ENCODE measurements around the gene RAB3IL1. TPM values are rescaled to one million over a fixed set of nuclear protein-coding genes. Genes with fewer than 3 reads are reported as not detected.
"Not testable (repeated sequence)": the region's sequence is repeated elsewhere in the genome, so short reads cannot be mapped to it uniquely, and the experiment has no call there.

Gene RAB3IL1, protein sequence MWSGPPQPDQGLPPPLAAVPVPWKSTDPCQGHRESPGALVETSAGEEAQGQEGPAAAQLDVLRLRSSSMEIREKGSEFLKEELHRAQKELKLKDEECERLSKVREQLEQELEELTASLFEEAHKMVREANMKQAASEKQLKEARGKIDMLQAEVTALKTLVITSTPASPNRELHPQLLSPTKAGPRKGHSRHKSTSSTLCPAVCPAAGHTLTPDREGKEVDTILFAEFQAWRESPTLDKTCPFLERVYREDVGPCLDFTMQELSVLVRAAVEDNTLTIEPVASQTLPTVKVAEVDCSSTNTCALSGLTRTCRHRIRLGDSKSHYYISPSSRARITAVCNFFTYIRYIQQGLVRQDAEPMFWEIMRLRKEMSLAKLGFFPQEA
- 3.0 and 4.3 TPM in 2 replicates for total RNA-seq
- 8.1 TPM for polyA plus RNA-seq (2012)

DNA sequence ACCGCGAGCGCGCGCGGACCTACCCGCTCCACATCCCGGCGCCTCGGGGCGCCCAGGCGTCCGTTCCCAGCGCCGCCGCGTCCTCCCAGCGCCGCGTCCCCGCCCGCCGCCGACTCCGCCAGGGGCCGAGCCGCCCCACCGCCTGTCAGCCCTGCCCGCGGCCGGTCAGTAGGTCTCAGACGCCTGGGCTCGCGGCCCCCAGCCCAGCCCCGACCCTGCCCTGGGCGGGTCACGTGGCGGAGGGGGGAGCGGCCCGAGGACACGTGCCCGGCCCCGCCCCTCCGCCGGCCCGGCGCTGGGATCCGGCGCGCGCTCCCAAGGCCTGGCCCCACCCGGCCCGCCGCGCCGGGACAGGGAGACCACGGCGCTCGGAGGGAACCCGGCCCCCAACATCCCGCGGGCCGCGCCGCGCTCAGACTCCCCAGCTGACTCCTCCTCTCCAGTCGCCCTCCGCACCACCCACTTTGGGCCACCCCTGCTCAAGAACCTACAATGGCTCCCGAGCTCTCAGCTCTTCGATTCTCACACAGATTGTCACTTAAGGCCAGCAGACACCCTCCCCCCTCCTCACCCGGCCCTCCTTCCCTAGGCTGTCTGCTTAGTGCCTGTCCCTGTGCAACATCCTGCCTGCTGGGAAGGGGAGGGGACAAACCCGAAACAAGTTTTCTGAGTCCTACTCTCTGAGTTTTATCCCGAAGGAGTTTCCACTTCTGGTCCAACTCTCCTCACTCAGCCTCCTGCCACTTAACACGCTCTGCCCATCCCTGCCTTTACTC, at the start of gene RAB3IL1:
RAB3IL1 (minus strand) TSS at position 233 of the 776 bp plus-strand sequence; CDS start at position 34, 199 bp downstream.
- DNase-seq (ENCODE audit: low read depth) = peak; percentile 59

DNA sequence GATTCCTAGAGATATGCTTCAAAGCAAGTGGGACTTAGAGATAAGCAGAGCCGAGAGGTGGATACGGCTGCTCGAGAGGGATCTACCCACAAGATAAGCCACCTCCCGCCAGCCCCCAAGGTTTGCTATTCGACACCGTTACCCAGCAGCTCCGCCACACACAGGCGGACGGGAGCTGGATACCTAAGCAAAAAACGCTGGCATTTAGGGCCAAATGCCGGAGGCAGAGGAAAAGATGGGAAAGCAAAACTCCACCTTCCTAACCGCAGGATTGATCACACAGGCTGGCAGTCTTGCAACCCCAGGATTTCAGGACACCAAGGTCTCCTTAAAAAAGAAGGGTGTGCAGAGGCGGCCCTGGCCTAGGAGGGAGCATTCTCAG, 49.4 kb upstream of the RAB3IL1 start:
- no peak for DNase-seq (ENCODE audit: low read depth)

DNA sequence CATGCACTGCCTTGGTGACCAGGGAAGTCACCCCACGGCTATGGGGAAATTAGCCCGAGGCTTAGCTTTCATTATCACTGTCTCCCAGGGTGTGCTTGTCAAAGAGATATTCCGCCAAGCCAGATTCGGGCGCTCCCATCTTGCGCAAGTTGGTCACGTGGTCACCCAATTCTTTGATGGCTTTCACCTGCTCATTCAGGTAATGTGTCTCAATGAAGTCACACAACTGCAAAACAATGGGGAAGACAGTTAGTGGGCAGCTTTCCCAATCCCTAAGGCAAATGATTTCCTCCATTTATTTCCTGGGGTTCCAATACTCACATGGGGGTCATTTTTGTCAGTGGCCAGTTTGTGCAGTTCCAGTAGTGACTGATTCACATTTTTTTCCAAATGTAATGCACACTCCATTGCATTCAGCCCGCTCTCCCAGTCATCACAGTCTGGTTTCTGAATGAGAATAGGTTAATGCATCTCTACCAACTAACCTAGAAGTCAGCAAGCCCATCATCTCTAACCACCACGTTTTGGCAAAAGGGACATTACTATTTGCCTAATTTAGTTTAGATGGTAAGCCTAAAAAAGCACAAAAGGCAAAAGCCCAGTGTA, 47.4 kb upstream of the RAB3IL1 start:
- DNase-seq (ENCODE audit: low read depth) = not testable (repeated sequence)

DNA sequence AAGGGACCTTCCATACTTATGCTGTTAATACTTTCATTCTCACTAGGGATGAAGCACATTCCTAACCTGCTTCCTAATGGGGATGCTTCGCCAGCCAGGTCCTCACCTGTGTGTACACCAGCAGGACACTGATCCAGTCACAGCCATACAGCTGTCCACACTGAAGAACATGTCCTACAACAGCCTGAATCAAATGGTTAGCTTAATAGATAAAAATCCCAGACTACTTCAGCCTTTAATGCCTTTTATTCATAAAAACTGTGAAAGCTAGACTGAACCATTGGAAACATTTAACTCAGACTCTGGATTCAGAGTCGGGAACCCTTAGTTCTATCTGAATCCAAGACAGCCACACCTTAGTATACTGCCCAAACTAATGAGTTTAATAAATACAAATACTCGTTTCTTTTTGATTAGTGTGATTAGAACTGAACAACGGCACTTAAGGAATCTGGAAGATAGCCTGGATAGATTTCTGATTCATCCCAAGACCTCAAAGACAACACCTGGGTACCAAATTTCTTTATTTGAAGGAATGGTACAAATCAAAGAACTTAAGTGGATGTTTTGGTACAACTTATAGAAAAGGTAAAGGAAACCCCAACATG, 46.8 kb upstream of the RAB3IL1 start:
- DNase-seq (ENCODE audit: low read depth) = no peak

DNA sequence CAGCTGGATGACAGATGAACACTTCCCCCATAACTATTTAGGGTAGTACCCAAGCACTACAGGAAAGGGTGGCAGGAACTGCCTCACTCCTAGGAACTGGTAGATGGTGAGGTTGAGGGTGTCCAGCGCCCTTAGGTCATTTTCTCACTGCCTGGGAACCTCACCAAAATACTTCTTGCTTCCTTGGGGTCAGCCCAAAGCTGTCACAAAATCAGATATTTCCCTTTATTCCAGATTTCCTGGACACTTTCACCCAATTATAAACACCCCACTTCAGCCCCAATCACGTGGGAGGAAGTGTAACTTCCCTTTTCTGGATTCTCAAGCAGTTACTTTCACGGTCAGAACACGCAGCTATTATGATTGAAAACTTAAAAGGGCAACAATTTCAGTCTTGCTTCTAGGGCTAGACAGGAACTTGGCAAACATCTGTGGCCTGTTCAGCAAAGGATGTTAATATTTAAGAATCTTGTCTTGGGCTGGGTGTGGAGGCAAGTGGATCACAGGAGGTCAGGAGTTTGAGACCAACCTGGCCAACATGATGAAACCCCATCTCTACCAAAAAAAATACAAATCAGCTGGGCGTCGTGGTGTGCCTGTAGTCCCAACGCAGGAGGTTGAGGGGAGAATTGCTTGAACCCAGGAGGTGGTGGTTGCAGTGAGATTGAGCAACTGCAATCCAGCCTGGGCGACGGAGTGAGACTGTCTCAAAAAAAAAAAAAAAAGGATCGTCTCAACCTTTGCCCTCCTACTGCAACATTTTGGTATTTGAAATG, 46.1 kb upstream of the RAB3IL1 start:
- no peak for DNase-seq (ENCODE audit: low read depth)

DNA sequence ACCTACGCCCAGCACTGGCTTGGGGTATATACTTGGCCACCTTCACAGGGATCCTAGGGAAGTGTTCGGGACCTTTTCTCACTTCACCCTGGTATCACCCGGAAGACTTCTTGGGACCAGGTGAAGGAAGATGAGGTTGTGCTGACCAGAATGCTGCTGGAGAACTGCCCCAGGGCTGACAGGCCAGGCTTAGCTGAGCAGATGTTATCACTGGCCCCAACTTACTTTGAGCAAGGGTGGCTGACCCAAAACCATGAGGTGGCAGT, 45.6 kb upstream of the RAB3IL1 start:
- DNase-seq (ENCODE audit: low read depth) = peak; percentile 54

DNA sequence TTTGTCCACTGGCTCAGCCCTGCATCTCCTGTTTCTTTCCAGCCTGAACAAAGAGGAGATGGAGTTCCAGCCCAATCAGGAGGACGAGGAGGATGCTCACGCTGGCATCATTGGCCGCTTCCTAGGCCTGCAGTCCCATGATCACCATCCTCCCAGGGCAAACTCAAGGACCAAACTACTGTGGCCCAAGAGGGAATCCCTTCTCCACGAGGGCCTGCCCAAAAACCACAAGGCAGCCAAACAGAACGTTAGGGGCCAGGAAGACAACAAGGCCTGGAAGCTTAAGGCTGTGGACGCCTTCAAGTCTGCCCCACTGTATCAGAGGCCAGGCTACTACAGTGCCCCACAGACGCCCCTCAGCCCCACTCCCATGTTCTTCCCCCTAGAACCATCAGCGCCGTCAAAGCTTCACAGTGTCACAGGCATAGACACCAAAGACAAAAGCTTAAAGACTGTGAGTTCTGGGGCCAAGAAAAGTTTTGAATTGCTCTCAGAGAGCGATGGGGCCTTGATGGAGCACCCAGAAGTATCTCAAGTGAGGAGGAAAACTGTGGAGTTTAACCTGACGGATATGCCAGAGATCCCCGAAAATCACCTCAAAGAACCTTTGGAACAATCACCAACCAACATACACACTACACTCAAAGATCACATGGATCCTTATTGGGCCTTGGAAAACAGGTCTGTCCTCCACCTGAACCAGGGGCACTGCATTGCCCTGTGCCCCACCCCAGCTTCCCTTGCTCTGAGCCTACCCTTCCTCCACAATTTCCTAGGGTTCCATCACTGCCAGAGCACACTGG, 45.0 kb upstream of the RAB3IL1 start:
- peak; percentile 58 for DNase-seq (ENCODE audit: low read depth)

DNA sequence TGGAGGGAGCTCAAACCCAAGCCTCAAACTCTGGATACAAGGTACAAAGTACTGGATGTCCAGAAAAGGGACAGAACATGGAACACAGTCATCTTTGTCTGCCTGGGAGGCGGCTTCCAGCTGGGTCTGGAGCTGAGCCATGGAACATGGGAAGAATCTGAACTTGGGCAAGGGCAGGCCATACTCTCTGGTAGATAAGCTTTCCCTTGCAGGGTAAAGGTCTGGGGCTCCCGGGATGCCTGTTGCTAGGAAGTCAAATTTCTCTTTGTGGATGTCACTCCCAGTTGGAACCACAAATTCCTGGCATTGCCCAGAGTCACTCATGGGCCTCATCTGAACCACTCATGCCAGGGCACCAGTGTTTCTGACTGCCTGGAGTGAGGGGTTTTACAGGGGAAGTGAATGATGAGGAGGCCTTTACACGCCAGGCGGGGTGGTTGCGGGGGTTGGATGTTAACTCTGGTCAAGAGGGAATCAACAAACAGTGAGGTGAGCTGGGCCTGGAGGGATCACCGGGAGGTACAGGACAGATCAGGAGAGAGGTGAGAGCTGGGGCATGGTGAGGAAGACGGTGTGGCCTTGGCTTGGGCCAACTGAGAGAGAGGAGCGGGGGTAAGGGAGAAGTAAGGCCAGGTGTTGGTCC, 44.3 kb upstream of the RAB3IL1 start:
- peak; percentile 88 for DNase-seq (ENCODE audit: low read depth)

DNA sequence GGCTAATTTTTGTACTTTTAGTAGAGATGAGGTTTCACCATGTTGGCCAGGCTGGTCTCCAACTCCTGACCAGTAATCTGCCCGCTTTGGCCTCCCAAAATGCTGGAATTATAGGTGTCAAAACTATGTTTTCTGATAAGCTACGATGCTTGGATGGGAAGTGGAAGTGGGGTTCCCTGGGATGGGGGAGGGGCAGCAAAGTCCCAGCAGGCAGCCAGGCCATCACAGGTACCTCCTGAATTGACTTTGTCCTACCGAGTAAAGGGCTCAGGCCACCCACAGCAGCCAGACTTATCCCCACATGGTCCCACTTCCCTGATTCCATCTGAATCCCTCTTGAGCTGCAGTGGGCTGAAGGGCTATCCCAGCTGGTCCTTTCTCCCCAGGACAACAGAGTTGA, 43.2 kb upstream of the RAB3IL1 start:
- DNase-seq (ENCODE audit: low read depth) = no peak

DNA sequence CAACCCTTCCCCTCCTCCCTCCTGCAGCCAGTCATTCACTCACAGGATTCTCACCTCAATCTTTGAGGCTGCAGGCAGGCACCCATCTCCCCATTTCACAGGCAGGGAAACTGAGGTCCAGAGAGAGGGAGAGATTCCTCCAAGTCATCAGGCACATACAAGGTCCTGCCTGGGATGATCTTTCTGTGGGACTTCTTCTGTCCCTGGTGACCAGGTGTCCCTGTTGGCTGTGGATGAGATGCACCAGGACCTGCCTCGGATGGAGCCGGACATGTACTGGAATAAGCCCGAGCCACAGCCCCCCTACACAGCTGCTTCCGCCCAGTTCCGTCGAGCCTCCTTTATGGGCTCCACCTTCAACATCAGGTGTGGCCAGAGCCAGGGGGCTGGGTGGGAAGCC, 42.3 kb upstream of the RAB3IL1 start:
- no peak for DNase-seq (ENCODE audit: low read depth)

DNA sequence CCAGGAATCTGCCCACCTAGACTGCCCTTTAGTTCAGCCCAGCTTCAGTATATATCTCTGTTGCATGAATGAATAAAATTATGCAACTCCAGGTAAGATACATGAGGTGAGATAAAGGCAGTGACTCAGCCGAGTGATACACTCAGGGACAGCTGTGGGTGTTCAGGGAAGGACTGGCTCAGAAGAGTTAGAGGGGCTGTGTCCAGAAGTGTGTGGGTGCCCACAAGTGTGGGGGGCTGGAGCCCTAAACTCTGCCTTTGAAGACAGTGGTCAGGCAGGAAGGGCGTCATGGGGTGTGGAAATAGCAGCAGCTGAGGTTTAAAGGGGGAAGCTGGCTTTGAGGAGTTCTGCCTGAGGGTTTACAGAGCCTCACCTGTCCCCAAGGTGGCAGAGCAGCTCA, 41.7 kb upstream of the RAB3IL1 start:
- no peak for DNase-seq (ENCODE audit: low read depth)

DNA sequence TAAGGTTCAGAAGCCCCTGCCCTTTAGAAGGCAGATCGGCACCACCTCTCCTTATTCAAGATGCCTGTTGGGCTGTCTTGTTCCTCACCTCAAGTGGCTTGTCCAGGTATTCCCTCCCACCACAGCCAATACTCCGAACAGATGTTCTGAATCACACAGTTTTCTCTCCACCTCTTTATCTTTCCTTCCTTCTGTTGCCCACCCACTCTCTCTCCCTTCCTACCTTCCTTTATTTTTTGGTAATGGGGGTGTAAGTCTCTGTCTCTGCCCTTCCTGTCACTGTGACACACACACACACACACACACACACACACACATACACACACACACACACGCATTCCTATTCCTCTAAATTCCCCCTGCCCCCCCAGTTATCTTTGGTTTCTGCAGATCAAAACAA, 41.2 kb upstream of the RAB3IL1 start:
- DNase-seq (ENCODE audit: low read depth) = no peak

DNA sequence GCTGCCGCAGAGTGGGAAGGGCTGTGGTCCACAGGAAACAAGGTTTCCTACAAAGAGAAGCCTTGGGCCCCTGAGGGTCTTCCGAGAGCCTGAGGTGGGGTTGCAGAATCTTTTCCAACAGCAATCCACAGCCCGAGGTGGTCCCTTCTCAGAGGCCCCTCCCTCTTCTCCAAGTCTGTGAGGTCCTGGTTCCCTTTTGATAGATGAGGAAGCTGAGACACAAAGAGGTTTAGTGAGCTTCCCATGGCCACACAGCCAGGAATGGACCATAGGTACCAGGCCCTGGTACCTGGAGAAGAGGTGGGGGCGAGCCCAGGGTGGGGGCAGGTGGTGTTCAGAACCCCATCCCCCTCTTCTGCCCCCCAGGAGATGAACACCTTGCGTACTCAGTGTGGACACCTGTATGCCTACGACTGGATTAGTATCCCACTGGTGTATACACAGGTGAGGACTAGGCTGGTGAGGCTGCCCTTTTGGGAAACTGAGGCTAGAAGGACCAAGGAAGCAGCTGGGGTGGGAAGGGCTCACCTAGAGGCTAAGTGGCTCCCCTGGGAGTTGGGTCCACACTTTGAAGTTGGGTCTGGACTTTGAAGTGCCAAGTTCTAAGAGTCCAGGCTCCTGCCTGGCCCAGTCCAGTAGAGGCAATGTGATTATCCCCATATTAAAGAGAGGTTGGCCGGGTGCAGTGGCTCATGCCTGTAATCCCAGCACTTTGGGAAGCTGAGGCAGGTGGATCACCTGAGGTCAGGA, 39.8 kb upstream of the RAB3IL1 start:
- no peak for DNase-seq (ENCODE audit: low read depth)

DNA sequence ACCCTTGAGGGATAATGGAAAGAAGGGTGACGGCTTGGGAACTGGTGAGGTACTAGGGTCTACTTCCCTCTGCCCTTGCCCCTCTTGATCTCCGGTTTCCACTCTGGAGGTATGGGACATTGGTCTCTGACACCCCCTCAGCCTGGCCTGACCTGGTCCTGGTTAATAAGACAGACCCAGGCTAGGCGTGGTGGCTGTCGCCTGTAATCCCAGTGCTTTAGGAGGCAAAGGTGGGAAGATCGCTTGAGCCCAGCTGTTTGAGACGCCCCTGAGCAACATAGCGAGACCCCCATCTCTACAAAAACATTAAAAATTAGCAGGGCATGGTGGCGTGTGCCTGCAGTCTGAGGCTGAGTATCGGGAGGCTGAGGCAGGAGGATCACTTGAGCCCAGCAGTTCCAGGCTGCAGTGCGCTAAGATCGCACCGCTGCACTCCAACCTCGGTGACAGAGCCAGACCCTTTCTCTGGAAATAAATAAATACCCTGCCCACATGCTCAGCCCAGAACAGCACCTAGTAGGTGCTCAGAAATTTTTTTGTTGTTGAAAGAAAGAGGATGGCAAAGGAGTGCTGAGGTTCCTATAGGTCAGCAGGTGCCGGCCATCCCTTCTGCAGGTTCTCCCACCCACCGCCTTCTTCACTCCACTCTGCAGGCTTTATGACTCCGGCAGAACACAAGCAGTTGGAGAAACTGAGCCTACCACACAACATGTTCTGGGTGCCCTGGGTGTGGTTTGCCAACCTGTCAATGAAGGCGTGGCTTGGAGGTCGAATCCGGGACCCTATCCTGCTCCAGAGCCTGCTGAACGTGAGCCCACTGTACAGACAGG, 39.0 kb upstream of the RAB3IL1 start:
- DNase-seq (ENCODE audit: low read depth) = no peak

DNA sequence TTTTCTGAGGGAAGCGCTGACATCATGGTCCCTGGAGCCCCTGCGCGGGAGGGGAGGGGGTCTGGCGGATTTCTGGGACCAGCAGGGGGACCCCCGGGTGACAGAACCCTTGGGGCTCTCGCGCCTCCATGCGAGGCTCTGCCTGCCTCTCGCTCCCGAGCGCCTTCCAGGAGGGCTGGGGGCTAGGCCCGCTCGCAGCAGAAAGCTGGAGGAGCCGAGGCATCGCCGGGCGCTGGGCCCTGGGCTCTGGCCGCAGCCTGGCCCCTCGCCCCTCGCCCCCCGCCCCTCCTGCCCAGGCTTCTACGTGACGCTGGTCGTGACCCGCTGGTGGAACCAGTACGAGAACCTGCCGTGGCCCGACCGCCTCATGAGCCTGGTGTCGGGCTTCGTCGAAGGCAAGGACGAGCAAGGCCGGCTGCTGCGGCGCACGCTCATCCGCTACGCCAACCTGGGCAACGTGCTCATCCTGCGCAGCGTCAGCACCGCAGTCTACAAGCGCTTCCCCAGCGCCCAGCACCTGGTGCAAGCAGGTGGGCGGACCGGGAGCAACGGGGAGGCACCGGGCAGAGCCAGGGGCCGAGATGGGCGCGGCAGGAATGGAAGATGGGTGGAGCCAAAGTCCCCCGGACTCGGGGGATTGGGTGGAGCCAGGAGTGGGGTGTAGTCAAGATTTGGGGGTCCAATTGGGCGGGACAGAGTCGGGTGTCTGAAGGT, 38.2 kb upstream of the RAB3IL1 start:
- DNase-seq (ENCODE audit: low read depth) = no peak

DNA sequence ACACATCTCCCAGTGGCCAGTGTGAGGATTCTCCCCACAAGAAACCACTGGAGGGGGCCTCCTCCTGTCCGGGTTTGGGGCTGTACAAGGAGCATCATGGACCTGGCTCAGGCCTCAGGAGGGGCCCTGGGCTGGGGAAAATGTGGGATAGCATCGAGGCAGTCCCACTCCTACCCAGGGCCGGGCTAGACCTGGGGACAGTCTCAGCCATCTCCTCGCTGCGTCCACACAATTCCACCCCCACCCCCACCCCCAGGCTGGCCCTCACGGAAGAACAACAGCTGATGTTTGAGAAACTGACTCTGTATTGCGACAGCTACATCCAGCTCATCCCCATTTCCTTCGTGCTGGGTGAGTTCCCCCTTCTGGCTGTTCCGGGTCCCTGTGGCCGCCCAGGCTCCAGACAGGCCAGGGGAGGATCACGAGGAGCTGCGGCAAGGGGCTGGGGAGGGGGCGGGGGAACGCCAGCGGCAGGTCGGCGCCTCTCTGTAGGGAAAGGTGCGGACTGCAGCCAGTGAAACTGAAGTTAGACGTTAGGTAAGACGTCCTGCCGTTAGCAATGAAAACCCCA, 37.6 kb upstream of the RAB3IL1 start:
- peak; percentile 78 for DNase-seq (ENCODE audit: low read depth)
